ENCODE results near the gene PDE1A. TPM values are rescaled to one million over a fixed set of nuclear protein-coding genes. Genes with fewer than 3 reads are reported as not detected.

Gene PDE1A
- total RNA-seq, 1 experiment from 2014 or later: not detected

- Mint-ChIP-seq H3K27me3 (ENCODE audit: insufficient read depth, unreplicated experiment) (no peaks in the 10 kb centered on the region), H3K4me1 (ENCODE audit: low read depth, unreplicated experiment) (no peaks in the 10 kb centered on the region), H3K4me3 (ENCODE audit: unreplicated experiment) (no peak overlapping the region), H3K27ac (ENCODE audit: unreplicated experiment) (no peak overlapping the region), H3K36me3 (ENCODE audit: insufficient read depth, unreplicated experiment) (no peaks in the 10 kb centered on the region), H3K9me3 (ENCODE audit: unreplicated experiment) (no peaks in the 10 kb centered on the region)
- no peaks in the 10 kb centered on the region for H3K9me3 ChIP-seq
- POLR2A ChIA-PET: no interaction called here
- intact Hi-C loops (cut with micrococcal nuclease; ENCODE audit: unreplicated experiment): no loop called here
- no peaks in the 10 kb centered on the region for H3K4me1 ChIP-seq
- no peak overlapping the region for H3K4me3 ChIP-seq (ENCODE audit: low read depth, low read length)
- no peak for TF ChIP-seq CTCF (IDR thresholded peaks at IDR 0.05; ENCODE audit: insufficient read depth in 1 of 2, low read depth in 1 of 2, low read length in 1 of 2, severe bottlenecking in 1 of 2, unreplicated experiment in 1 of 2)
- no peaks in the 10 kb centered on the region for H3K27me3 ChIP-seq (replicated peaks; ENCODE audit: control insufficient read depth, insufficient read depth, low read length)
- BruUV-seq (replicated peaks): no TSS peak
- CTCF ChIA-PET: no interaction called here
- DNase-seq: no peak
- no peaks in the 10 kb centered on the region for H3K36me3 ChIP-seq (ENCODE audit: control insufficient read depth, insufficient read depth, low read length)
These were observed 206.5 kb downstream of the PDE1A start for GRCh38 chr2:182220335-182220734.

- H3K4me3 Mint-ChIP-seq (ENCODE audit: unreplicated experiment): no peak overlapping the region
These were observed 216.2 kb downstream of the PDE1A start for GRCh38 chr2:182210669-182211068.

DNA sequence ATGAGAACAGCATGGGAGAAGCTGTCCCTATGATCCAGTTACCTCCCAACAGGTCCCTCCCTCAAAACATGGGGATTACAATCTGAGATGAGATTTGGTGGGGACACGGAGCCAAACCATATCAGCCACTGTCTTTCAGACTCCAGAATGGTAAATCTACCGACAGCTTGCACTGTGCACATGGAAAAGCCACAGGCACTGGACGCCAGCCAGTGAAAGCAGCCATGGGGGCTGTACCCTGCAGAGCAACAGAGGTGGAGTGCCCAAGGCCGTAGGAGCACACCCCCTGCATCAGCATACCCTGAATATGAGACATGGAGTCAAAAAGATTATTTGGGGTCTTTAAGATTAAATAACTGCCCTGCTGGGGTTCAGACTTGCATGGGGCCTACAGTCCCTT, 218.4 kb downstream of the PDE1A start:
- TF ChIP-seq CTCF (IDR thresholded peaks at IDR 0.05; ENCODE audit: insufficient read depth in 1 of 2, low read depth in 1 of 2, low read length in 1 of 2, severe bottlenecking in 1 of 2, unreplicated experiment in 1 of 2): no peak
- intact Hi-C loops (cut with micrococcal nuclease; ENCODE audit: unreplicated experiment): no loop called here
- H3K9me3 Mint-ChIP-seq (ENCODE audit: unreplicated experiment): no peaks in the 10 kb centered on the region
- Histone ChIP-seq H3K9me3 (no peaks in the 10 kb centered on the region), H3K4me1 (no peaks in the 10 kb centered on the region), H3K36me3 (ENCODE audit: control insufficient read depth, insufficient read depth, low read length) (no peaks in the 10 kb centered on the region), H3K4me3 (ENCODE audit: low read depth, low read length) (no peak overlapping the region), H3K27me3 (replicated peaks; ENCODE audit: control insufficient read depth, insufficient read depth, low read length) (no peaks in the 10 kb centered on the region)
- no peaks in the 10 kb centered on the region for H3K4me1 Mint-ChIP-seq (ENCODE audit: low read depth, unreplicated experiment)
- ChIA-PET POLR2A (no interaction called here), CTCF (no interaction called here)
- no peaks in the 10 kb centered on the region for H3K36me3 Mint-ChIP-seq (ENCODE audit: insufficient read depth, unreplicated experiment)
- no peak overlapping the region for H3K4me3 Mint-ChIP-seq (ENCODE audit: unreplicated experiment)
- BruUV-seq (replicated peaks): no TSS peak
- no peak overlapping the region for H3K27ac Mint-ChIP-seq (ENCODE audit: unreplicated experiment)
- no peaks in the 10 kb centered on the region for H3K27me3 Mint-ChIP-seq (ENCODE audit: insufficient read depth, unreplicated experiment)
- no peak for DNase-seq

More at GRCh38 chr2:182210669-182211068, 216.2 kb downstream of the PDE1A start:
- Histone ChIP-seq H3K9me3 (no peaks in the 10 kb centered on the region), H3K4me1 (no peaks in the 10 kb centered on the region), H3K27me3 (replicated peaks; ENCODE audit: control insufficient read depth, insufficient read depth, low read length) (no peaks in the 10 kb centered on the region), H3K4me3 (ENCODE audit: low read depth, low read length) (no peak overlapping the region), H3K36me3 (ENCODE audit: control insufficient read depth, insufficient read depth, low read length) (no peaks in the 10 kb centered on the region)
- no TSS peak for BruUV-seq (replicated peaks)
- CTCF ChIA-PET: no interaction called here
- Mint-ChIP-seq H3K9me3 (ENCODE audit: unreplicated experiment) (no peaks in the 10 kb centered on the region), H3K27me3 (ENCODE audit: insufficient read depth, unreplicated experiment) (no peaks in the 10 kb centered on the region), H3K4me1 (ENCODE audit: low read depth, unreplicated experiment) (no peaks in the 10 kb centered on the region), H3K27ac (ENCODE audit: unreplicated experiment) (no peak overlapping the region), H3K36me3 (ENCODE audit: insufficient read depth, unreplicated experiment) (no peaks in the 10 kb centered on the region)
- DNase-seq: no peak
- intact Hi-C loops (cut with micrococcal nuclease; ENCODE audit: unreplicated experiment): no loop called here
- no peak for TF ChIP-seq CTCF (IDR thresholded peaks at IDR 0.05; ENCODE audit: insufficient read depth in 1 of 2, low read depth in 1 of 2, low read length in 1 of 2, severe bottlenecking in 1 of 2, unreplicated experiment in 1 of 2)
- POLR2A ChIA-PET: no interaction called here
